ENCODE measurements around the gene ARL4D.

Gene ARL4D

GRCh38 chr17:43402567-43402966 lies 3.8 kb downstream of the ARL4D start:
- peaks cover 0 to 18% of the 10 kb centered on the region in 2 experiments; a peak in 1 of 3 replicates for H3K36me3 ChIP-seq (ENCODE audit: control insufficient read depth in 2 of 2, insufficient read depth in 1 of 2, low read length in 2 of 2)
- ChIA-PET CTCF (interaction anchor here (0.6 to 4.2 kb wide), 4 partner anchors 9 to 173 kb away, joined by 3 to 29 read pairs (median 8); partner anchors contain the start of gene DHX8), POLR2A (interaction anchor here (0.9 to 5.6 kb wide), 4 partner anchors 14 to 80 kb away, joined by 3 to 76 read pairs (median 4); partner anchors contain the start of gene DHX8)
- H3K4me3 ChIP-seq (ENCODE audit: low read depth, low read length): no peak overlapping the region
- peaks cover 6% of the 10 kb centered on the region; the same call in 1 of the 2 replicates for H3K4me1 ChIP-seq (ENCODE audit: control insufficient read depth, insufficient read depth, low read length)
- no peaks in the 10 kb centered on the region for H3K9me3 ChIP-seq (ENCODE audit: control insufficient read depth, insufficient read depth, low read depth, low read length)
- no peak overlapping the region for H3K27ac ChIP-seq (ENCODE audit: extremely low read depth, low read depth, low read length)
- TF ChIP-seq GFI1B (tag by site-specific recombination; IDR thresholded peaks at IDR 0.05): no peak

- Histone ChIP-seq H3K4me3 (ENCODE audit: low read depth, low read length) (no peak overlapping the region), H3K27ac (ENCODE audit: extremely low read depth, low read depth, low read length) (no peak overlapping the region), H3K4me1 (ENCODE audit: control insufficient read depth, insufficient read depth, low read length) (peaks cover 3% of the 10 kb centered on the region; the same call in 1 of the 2 replicates), H3K9me3 (ENCODE audit: control insufficient read depth, insufficient read depth, low read depth, low read length) (no peaks in the 10 kb centered on the region), H3K36me3 (ENCODE audit: control insufficient read depth in 2 of 2, insufficient read depth in 1 of 2, low read length in 2 of 2) (peaks cover 0 to 18% of the 10 kb centered on the region in 2 experiments; a peak in 1 of 3 replicates)
- no peak for TF ChIP-seq ZBTB8A (tag by site-specific recombination; IDR thresholded peaks at IDR 0.05)
- no peak for TF ChIP-seq ZBTB11 (tag by site-specific recombination; conservative IDR thresholded peaks at IDR 0.05; ENCODE audit: low read depth)
- TF ChIP-seq ZNF433 (tag by site-specific recombination; IDR thresholded peaks at IDR 0.05; ENCODE audit: low read depth): no peak
- TF ChIP-seq ZFP41 (tag by site-specific recombination; IDR thresholded peaks at IDR 0.05; ENCODE audit: borderline replicate concordance): no peak
- TF ChIP-seq ZFP69B (tag by site-specific recombination; IDR thresholded peaks at IDR 0.05): no peak
- TF ChIP-seq YY2 (tag by site-specific recombination; IDR thresholded peaks at IDR 0.05): no peak
- no peak for TF ChIP-seq ZNF664 (tag by site-specific recombination; IDR thresholded peaks at IDR 0.05)
- no peak for TF ChIP-seq ZNF561 (tag by site-specific recombination; IDR thresholded peaks at IDR 0.05; ENCODE audit: borderline replicate concordance)
- TF ChIP-seq MZF1 (tag by site-specific recombination; IDR thresholded peaks at IDR 0.05; ENCODE audit: borderline replicate concordance): no peak
- TF ChIP-seq ZBTB1 (tag by site-specific recombination; IDR thresholded peaks at IDR 0.05): no peak
- TF ChIP-seq GLI2 (tag by site-specific recombination; IDR thresholded peaks at IDR 0.05; ENCODE audit: borderline replicate concordance, low read depth): no peak
- no peak for TF ChIP-seq ZNF37A (tag by site-specific recombination; IDR thresholded peaks at IDR 0.05)
- TF ChIP-seq ZNF114 (tag by site-specific recombination; IDR thresholded peaks at IDR 0.05): no peak
- TF ChIP-seq ZNF776 (tag by site-specific recombination; IDR thresholded peaks at IDR 0.05; ENCODE audit: borderline replicate concordance): no peak
- TF ChIP-seq ZSCAN16 (tag by site-specific recombination; IDR thresholded peaks at IDR 0.05): no peak
- no peak for TF ChIP-seq ZNF423 (tag by site-specific recombination; IDR thresholded peaks at IDR 0.05)
- CTCF ChIA-PET: interaction anchor here (0.7 to 4.2 kb wide), 4 partner anchors 10 to 80 kb away, joined by 3 to 29 read pairs (median 8); partner anchors contain the start of gene DHX8
- POLR2A ChIA-PET: interaction anchor here (0.8 to 1.9 kb wide), 4 partner anchors 15 to 80 kb away, joined by 3 to 8 read pairs (median 6); partner anchors contain the start of gene DHX8
Observed at GRCh38 chr17:43403846-43404245, 5.1 kb downstream of the ARL4D start.

- Histone ChIP-seq H3K4me1 (ENCODE audit: control insufficient read depth, insufficient read depth, low read length) (peaks cover 3% of the 10 kb centered on the region; the same call in 1 of the 2 replicates), H3K9me3 (ENCODE audit: control insufficient read depth, insufficient read depth, low read depth, low read length) (no peaks in the 10 kb centered on the region), H3K4me3 (ENCODE audit: low read depth, low read length) (no peak overlapping the region), H3K27ac (ENCODE audit: extremely low read depth, low read depth, low read length) (no peak overlapping the region), H3K36me3 (ENCODE audit: control insufficient read depth in 2 of 2, insufficient read depth in 1 of 2, low read length in 2 of 2) (peaks cover 0 to 5% of the 10 kb centered on the region in 2 experiments; a peak in 1 of 3 replicates)
- ChIA-PET POLR2A (interaction anchor here (0.7 to 5.5 kb wide), 2 partner anchors 7 to 9 kb away, joined by 6 to 38 read pairs; partner anchors contain the start of gene ARL4D), CTCF (interaction anchor here (0.7 to 4.2 kb wide), 3 partner anchors 12 to 1756 kb away, joined by 3 to 29 read pairs (median 3); no protein-coding TSS in a partner anchor)
- TF ChIP-seq ZNF311 (tag by site-specific recombination; IDR thresholded peaks at IDR 0.05; ENCODE audit: borderline replicate concordance) (no peak), REPIN1 (tag by site-specific recombination; IDR thresholded peaks at IDR 0.05; ENCODE audit: low read depth) (no peak), ZNF670 (tag by site-specific recombination; IDR thresholded peaks at IDR 0.05; ENCODE audit: low read depth) (no peak), HOXD13 (CRISPR knock-in tag; IDR thresholded peaks at IDR 0.05; ENCODE audit: borderline replicate concordance) (no peak), ZBTB48 (tag by site-specific recombination; IDR thresholded peaks at IDR 0.05) (no peak), ZNF426 (tag by site-specific recombination; IDR thresholded peaks at IDR 0.05) (no peak)
- TF ChIP-seq, protein P1, sequence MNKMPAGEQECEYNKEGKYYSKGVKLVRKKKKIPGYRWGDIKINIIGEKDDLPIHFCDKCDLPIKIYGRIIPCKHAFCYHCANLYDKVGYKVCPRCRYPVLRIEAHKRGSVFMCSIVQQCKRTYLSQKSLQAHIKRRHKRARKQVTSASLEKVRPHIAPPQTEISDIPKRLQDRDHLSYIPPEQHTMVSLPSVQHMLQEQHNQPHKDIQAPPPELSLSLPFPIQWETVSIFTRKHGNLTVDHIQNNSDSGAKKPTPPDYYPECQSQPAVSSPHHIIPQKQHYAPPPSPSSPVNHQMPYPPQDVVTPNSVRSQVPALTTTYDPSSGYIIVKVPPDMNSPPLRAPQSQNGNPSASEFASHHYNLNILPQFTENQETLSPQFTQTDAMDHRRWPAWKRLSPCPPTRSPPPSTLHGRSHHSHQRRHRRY (tag by site-specific recombination; IDR thresholded peaks at IDR 0.05): no peak
- TF ChIP-seq, protein P2, sequence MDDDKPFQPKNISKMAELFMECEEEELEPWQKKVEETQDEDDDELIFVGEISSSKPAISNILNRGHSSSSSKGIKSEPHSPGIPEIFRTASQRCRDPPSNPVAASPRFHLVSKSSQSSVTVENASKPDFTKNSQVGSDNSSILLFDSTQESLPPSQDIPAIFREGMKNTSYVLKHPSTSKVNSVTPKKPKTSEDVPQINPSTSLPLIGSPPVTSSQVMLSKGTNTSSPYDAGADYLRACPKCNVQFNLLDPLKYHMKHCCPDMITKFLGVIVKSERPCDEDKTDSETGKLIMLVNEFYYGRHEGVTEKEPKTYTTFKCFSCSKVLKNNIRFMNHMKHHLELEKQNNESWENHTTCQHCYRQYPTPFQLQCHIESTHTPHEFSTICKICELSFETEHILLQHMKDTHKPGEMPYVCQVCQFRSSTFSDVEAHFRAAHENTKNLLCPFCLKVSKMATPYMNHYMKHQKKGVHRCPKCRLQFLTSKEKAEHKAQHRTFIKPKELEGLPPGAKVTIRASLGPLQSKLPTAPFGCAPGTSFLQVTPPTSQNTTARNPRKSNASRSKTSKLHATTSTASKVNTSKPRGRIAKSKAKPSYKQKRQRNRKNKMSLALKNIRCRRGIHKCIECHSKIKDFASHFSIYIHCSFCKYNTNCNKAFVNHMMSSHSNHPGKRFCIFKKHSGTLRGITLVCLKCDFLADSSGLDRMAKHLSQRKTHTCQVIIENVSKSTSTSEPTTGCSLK (tag by site-specific recombination; IDR thresholded peaks at IDR 0.05): no peak
Observed at GRCh38 chr17:43405861-43406260, 7.1 kb downstream of the ARL4D start.

Measured in HEK293 (cell line).